Measurements from ENCODE around the gene RNH1.
A peak's percentile ranks its signal among the peaks of the same experiment; 100 is the strongest.

RNH1 gene

GRCh38 chr11:451738-452137, 55.3 kb downstream of the RNH1 start:
- H3K27ac ChIP-seq, result peak overlapping the region in 3 of 21 experiments; percentile 88 to 91 (median 90)
- peak overlapping the region in 2 of 7 experiments; percentile 99 for H3K4me3 ChIP-seq

- H3K4me3 ChIP-seq, result peak overlapping the region; percentile 82 to 99 (median 97)
- H3K27ac ChIP-seq, result peak overlapping the region; percentile 16 to 93 (median 88)
Measured at GRCh38 chr11:450809-451451, 56.1 kb downstream of the RNH1 start.

- peak within 1 kb of the TSS; percentile 82 to 99 (median 97) for H3K4me3 ChIP-seq
- H3K27ac ChIP-seq, result peak within 1 kb of the TSS; percentile 16 to 93 (median 88)
Measured at GRCh38 chr11:449889-450808, 56.9 kb downstream of the RNH1 start, which contains the start of gene PTDSS2. PTDSS2 (plus strand) TSS chr11:450279; CDS start chr11:450456, 177 bp downstream.

- Histone ChIP-seq H3K4me3 (peak overlapping the region; percentile 40 to 59 (median 54)), H3K27ac (peak overlapping the region; percentile 43 to 93 (median 88))
Measured at GRCh38 chr11:447923-448731, 58.9 kb downstream of the RNH1 start.

GRCh38 chr11:446891-447290, 60.2 kb downstream of the RNH1 start:
- H3K4me3 ChIP-seq, result no peak overlapping the region
- peak overlapping the region in 1 of 21 experiments; percentile 19 for H3K27ac ChIP-seq

GRCh38 chr11:445765-446588, 61.1 kb downstream of the RNH1 start:
- Histone ChIP-seq H3K4me3 (no peak overlapping the region), H3K27ac (peak overlapping the region in 1 of 21 experiments; percentile 19)

Data from skin epidermis (tissue), 12 donors.